WERI-Rb-1 (cell line): ENCODE measurements around the gene NDUFB3.
"Not testable (repeated sequence)": the region's sequence is repeated elsewhere in the genome, so short reads cannot be mapped to it uniquely, and the experiment has no call there.

Experiments
- DNase-seq: peaks from one replicate; pipeline ENCODE4 v3.0.0-alpha.2; 2020
- H3K27ac ChIP-seq: fragments of 250-450 bp; sonication (Bioruptor Pico); 2 replicates; pipeline ENCODE4 v1.5.1; 2020; ENCODE audit warnings: mild to moderate bottlenecking, moderate library complexity
- H3K27me3 ChIP-seq: fragments of 250-450 bp; sonication (Bioruptor Pico); 2 replicates; pipeline ENCODE4 v1.5.1; 2021; ENCODE audit warnings: mild to moderate bottlenecking, low read depth, moderate library complexity; ENCODE audit not compliant: insufficient read depth, severe bottlenecking
- H3K36me3 ChIP-seq: fragments of 250-450 bp; sonication (Bioruptor Pico); 2 replicates; pipeline ENCODE4 v1.5.1; 2020; ENCODE audit warnings: mild to moderate bottlenecking, moderate library complexity
- H3K4me3 ChIP-seq: 2 replicates; pipeline ENCODE4 v1.5.1; 2011; ENCODE audit warnings: low read depth, mild to moderate bottlenecking, control low read depth, low read length
- H3K9me3 ChIP-seq: fragments of 250-450 bp; sonication (Bioruptor Pico); 2 replicates; pipeline ENCODE4 v1.5.1; 2021; ENCODE audit warnings: mild to moderate bottlenecking, moderate library complexity; ENCODE audit not compliant: severe bottlenecking
- TF ChIP-seq, protein P1 (sequence below): IDR thresholded peaks from 2 replicates; pipeline ENCODE4 v1.5.1; 2011; ENCODE audit warnings: low read depth, mild to moderate bottlenecking, control low read depth, inconsistent platforms, low read length

Gene NDUFB3

DNA sequence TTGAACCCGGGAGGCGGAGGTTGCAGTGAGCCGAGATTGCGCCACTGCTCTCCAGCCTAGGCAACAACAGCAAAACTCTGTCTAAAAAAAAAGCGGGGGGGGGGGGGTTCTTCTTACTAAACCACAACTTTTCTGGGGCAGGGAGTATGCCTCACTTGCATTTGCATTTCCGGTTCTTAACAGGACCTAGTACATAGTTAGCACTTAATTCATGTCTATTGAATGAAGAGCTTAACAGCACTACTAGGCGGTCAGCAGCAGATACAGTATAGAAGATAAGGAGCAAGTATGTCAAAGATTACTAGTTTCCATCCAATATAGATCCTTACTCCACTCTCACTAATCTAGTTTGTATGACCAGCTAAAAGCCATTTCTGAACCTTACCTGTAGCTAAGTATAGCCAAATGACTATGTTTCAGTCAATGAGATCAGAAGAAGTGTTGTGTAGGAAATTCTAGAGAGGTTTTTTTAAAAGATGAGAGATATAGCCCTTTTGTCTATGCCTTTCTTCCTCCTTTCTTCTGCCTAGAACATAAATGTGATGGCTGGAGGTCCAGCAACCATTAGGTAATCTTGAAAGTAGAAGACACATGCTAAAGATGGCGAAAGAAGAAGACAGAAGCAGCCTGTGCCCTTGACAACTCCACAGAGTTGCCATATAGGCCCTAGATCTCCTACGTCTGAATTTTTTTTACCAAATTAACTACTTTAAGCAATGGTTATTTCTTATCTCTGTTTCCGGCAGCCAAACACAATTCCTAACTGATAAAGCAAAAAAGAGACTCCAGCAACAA is 11.6 kb upstream of the NDUFB3 start:
- TF ChIP-seq, protein P1, sequence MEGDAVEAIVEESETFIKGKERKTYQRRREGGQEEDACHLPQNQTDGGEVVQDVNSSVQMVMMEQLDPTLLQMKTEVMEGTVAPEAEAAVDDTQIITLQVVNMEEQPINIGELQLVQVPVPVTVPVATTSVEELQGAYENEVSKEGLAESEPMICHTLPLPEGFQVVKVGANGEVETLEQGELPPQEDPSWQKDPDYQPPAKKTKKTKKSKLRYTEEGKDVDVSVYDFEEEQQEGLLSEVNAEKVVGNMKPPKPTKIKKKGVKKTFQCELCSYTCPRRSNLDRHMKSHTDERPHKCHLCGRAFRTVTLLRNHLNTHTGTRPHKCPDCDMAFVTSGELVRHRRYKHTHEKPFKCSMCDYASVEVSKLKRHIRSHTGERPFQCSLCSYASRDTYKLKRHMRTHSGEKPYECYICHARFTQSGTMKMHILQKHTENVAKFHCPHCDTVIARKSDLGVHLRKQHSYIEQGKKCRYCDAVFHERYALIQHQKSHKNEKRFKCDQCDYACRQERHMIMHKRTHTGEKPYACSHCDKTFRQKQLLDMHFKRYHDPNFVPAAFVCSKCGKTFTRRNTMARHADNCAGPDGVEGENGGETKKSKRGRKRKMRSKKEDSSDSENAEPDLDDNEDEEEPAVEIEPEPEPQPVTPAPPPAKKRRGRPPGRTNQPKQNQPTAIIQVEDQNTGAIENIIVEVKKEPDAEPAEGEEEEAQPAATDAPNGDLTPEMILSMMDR, result no peak
- H3K4me3 ChIP-seq, result no peak overlapping the region
- H3K9me3 ChIP-seq, result no peaks in the 10 kb centered on the region
- H3K27me3 ChIP-seq, result no peaks in the 10 kb centered on the region
- no peaks in the 10 kb centered on the region; the same call in 1 of the 2 replicates for H3K36me3 ChIP-seq
- H3K27ac ChIP-seq, result no peak overlapping the region
- DNase-seq, result no peak

DNA sequence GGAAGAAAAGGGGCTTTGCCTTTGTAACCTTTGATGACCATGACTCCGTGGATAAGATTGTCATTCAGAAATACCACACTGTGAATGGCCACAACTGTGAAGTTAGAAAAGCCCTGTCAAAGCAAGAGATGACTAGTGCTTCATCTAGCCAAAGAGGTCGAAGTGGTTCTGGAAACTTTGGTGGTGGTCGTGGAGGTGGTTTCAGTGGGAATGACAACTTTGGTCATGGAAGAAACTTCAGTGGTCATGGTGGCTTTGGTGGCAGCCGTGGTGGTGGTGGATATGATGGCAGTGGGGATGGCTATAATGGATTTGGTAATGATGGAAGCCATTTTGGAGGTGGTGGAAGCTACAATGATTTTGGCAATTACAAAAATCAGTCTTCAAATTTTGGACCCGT is 8.3 kb upstream of the NDUFB3 start:
- H3K27me3 ChIP-seq, H3K36me3 ChIP-seq, H3K9me3 ChIP-seq, H3K27ac ChIP-seq, H3K4me3 ChIP-seq, DNase-seq: not testable (repeated sequence)

DNA sequence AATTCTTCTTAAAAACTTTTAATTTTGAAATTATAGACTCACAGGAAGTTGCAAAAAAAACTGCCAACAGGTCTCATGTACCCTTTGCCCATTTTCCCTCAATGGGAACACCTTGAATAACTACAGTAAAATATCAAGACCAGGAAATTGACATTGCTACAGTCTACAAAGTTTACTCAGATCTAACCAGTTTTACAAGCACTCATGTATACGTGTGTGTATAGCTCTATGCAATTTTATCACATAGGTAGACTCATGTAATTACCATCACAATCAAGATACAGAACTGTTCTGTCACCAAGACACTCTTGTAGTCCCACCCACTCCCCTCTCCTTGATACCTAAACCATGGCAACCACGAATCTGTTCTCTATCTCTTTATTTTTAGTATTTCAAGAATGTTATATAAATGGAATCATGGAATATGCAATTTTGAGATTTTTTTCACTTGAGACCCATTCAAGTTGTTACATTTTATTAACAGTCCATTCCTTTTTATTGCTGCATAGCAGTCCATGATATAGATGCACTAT is 6.9 kb upstream of the NDUFB3 start:
- no peaks in the 10 kb centered on the region; the same call in 1 of the 2 replicates for H3K36me3 ChIP-seq
- DNase-seq, result no peak
- no peaks in the 10 kb centered on the region for H3K27me3 ChIP-seq
- TF ChIP-seq, protein P1, result no peak
- no peak overlapping the region for H3K4me3 ChIP-seq
- H3K9me3 ChIP-seq, result no peaks in the 10 kb centered on the region
- no peak overlapping the region for H3K27ac ChIP-seq

DNA sequence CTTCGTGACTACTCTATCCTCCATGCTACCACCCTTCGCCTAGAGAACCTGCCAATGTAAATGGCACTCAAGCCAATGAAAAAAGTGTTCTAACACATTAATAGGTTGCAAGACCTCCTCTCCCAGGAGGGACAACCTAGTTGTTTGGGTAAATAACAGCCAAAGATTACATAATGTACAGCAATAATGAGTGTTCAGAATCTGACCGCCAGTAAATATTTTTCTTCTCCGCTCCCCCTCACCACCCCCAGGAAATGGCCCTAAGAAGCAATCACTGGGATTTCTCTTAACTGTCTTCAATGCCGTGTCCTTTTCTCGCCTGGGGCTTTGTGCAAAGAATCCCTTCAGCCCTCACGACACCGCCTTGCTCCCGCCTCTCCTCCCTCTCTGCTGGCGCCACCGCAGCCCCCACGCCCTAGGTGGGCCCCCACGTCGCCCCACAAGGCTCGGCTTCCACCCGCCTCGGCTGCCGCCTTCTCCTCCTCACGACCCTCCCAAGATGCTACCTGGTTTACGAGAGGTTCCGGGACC is 788 bp upstream of the NDUFB3 start:
- DNase-seq, result no peak

DNA sequence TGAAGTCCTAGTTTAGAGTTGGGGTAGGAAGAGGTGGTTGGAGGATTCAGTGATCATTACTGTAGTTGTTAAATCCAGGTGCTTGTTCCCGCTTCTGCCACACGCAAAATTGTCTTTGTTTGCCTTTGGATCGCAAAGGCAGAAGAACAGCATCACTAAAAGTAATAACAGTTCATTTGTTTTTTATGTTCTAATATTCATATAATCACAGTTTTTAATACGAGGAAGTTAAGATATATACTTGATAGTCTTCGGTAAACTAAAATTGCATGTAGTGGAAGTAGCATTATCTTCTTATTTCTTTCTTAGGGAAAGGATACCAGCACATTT is 365 bp downstream of the NDUFB3 start:
- H3K27me3 ChIP-seq, result no peaks in the 10 kb centered on the region
- DNase-seq, result no peak
- H3K36me3 ChIP-seq, result no peaks in the 10 kb centered on the region; the same call in 1 of the 2 replicates
- TF ChIP-seq, protein P1, result no peak
- H3K27ac ChIP-seq, result peak overlapping the region; percentile 99
- no peaks in the 10 kb centered on the region for H3K9me3 ChIP-seq
- H3K4me3 ChIP-seq, result peak overlapping the region; percentile 85

More for the DNA sequence above, 788 bp upstream of the NDUFB3 start:
- TF ChIP-seq, protein P1, result no peak
- Histone ChIP-seq H3K36me3 (no peaks in the 10 kb centered on the region; the same call in 1 of the 2 replicates), H3K27me3 (no peaks in the 10 kb centered on the region), H3K27ac (peak overlapping the region; percentile 99), H3K4me3 (peak overlapping the region; percentile 85), H3K9me3 (no peaks in the 10 kb centered on the region)

DNA sequence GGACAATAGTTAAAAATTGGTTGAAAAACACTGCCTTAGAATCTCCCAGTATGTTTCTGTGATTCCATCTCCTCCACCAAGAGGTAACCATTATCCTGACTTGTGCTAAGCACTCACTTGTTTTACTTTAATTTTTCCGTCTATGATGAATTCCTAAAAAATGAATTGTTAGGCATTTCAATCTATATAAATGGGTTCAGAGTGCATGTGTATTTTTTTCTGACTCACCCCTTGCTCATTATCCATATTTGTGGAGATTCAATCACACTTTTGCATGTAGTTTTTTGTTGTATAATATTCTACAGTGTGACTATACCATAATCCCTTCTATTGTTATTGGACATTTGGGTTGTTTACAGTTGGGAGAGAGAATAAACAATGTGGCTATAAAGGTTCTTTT is 1.3 kb downstream of the NDUFB3 start:
- no peak for DNase-seq
- no peak overlapping the region for H3K27ac ChIP-seq
- H3K27me3 ChIP-seq, result no peaks in the 10 kb centered on the region
- H3K4me3 ChIP-seq, result no peak overlapping the region
- H3K36me3 ChIP-seq, result no peaks in the 10 kb centered on the region; the same call in 1 of the 2 replicates
- TF ChIP-seq, protein P1, result no peak
- H3K9me3 ChIP-seq, result no peaks in the 10 kb centered on the region
